ENCODE measurements around the gene SASH1.

- TF ChIP-seq, protein P1, sequence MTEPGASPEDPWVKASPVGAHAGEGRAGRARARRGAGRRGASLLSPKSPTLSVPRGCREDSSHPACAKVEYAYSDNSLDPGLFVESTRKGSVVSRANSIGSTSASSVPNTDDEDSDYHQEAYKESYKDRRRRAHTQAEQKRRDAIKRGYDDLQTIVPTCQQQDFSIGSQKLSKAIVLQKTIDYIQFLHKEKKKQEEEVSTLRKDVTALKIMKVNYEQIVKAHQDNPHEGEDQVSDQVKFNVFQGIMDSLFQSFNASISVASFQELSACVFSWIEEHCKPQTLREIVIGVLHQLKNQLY (CRISPR knock-in tag; IDR thresholded peaks at IDR 0.05), result no peak
- TF ChIP-seq CTCF (IDR thresholded peaks at IDR 0.05) (no peak), E2F4 (CRISPR knock-in tag; IDR thresholded peaks at IDR 0.05; ENCODE audit: borderline replicate concordance, low read depth) (no peak), SP1 (CRISPR knock-in tag; conservative IDR thresholded peaks at IDR 0.05) (no peak), USF2 (CRISPR knock-in tag; IDR thresholded peaks at IDR 0.05) (no peak), TP53 (CRISPR knock-in tag; IDR thresholded peaks at IDR 0.05) (no peak), NFYB (CRISPR knock-in tag; conservative IDR thresholded peaks at IDR 0.05; ENCODE audit: low read depth) (no peak), ZNF317 (CRISPR knock-in tag; IDR thresholded peaks at IDR 0.05; ENCODE audit: borderline replicate concordance, low read depth) (no peak), NR2C2 (CRISPR knock-in tag; IDR thresholded peaks at IDR 0.05) (no peak)
- TF ChIP-seq, protein P2, sequence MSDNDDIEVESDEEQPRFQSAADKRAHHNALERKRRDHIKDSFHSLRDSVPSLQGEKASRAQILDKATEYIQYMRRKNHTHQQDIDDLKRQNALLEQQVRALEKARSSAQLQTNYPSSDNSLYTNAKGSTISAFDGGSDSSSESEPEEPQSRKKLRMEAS (CRISPR knock-in tag; IDR thresholded peaks at IDR 0.05), result no peak
- TF ChIP-seq, protein P3, sequence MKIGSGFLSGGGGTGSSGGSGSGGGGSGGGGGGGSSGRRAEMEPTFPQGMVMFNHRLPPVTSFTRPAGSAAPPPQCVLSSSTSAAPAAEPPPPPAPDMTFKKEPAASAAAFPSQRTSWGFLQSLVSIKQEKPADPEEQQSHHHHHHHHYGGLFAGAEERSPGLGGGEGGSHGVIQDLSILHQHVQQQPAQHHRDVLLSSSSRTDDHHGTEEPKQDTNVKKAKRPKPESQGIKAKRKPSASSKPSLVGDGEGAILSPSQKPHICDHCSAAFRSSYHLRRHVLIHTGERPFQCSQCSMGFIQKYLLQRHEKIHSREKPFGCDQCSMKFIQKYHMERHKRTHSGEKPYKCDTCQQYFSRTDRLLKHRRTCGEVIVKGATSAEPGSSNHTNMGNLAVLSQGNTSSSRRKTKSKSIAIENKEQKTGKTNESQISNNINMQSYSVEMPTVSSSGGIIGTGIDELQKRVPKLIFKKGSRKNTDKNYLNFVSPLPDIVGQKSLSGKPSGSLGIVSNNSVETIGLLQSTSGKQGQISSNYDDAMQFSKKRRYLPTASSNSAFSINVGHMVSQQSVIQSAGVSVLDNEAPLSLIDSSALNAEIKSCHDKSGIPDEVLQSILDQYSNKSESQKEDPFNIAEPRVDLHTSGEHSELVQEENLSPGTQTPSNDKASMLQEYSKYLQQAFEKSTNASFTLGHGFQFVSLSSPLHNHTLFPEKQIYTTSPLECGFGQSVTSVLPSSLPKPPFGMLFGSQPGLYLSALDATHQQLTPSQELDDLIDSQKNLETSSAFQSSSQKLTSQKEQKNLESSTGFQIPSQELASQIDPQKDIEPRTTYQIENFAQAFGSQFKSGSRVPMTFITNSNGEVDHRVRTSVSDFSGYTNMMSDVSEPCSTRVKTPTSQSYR (CRISPR knock-in tag; IDR thresholded peaks at IDR 0.05), result no peak
Observed at GRCh38 chr6:148530976-148531375, 188.3 kb downstream of the SASH1 start.

All from WTC11 (cell line).